C4-2B (cell line): Measurements from ENCODE around the gene KRTAP9-4.
"Not testable (repeated sequence)": the region's sequence is repeated elsewhere in the genome, so short reads cannot be mapped to it uniquely, and the experiment has no call there.

Experiments
- H3K27ac ChIP-seq: fragments of 450-650 bp; 2 replicates; pipeline ENCODE4 v1.5.1; 2017
- CTCF ChIP-seq: fragments of 450-650 bp; conservative IDR thresholded peaks from 2 replicates; pipeline ENCODE4 v1.5.1; 2017; ENCODE audit warnings: mild to moderate bottlenecking
- ZFX ChIP-seq: fragments of 450-650 bp; IDR thresholded peaks from 2 replicates; pipeline ENCODE4 v1.6.1; 2017

KRTAP9-4 gene

DNA sequence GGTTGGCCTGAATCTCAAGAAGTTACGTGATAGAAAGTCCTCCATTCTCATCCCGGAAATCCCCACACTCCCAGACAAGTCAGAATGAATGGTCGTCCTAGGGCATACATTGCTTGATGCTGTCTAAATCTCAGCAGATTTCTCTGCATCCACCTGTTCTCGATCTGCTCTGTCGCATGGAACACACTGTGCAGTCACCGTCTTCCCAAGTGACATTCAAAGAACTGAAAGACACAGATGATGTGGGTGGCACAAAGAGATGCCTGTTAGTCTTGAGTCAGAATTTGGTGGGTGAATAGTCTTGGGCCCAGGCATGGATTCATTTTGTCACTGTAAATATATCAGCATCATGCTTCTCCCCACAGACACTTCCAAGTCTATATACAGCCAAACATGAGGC is 17.8 kb upstream of the KRTAP9-4 start:
- no peak overlapping the region for H3K27ac ChIP-seq
- TF ChIP-seq CTCF (no peak), ZFX (no peak)

DNA sequence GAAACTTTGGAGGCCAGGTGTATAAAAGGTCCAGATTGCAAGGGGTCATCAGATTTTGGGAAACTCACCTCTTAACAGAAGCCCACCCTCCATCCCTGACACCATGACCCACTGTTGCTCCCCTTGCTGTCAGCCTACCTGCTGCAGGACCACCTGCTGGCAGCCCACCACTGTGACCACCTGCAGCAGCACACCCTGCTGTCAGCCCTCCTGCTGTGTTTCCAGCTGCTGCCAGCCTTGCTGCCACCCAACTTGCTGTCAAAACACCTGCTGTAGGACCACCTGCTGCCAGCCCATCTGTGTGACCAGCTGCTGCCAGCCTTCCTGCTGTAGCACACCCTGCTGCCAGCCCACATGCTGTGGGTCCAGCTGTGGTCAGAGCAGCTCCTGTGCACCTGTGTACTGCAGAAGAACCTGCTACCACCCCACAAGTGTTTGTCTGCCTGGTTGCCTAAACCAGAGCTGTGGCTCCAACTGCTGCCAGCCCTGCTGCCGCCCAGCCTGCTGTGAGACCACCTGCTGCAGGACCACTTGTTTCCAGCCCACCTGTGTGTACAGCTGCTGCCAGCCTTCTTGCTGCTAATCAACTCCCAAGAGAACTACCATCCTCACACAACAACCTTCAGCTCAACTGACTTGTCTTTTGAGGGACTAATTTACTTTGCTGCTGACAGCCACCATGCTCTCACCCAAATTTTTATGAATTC is 16.9 kb upstream of the KRTAP9-4 start, which contains the start of gene KRTAP9-3:
TSS of gene KRTAP9-3 (plus strand) at position 51 of the 707 bp plus-strand sequence. CDS start at position 104, 53 bp downstream.
- not testable (repeated sequence) for H3K27ac ChIP-seq

- not testable (repeated sequence) for H3K27ac ChIP-seq
These were observed 12.4 kb upstream of the KRTAP9-4 start for GRCh38 chr17:41237116-41237515.

GRCh38 chr17:41237949-41238437 is 11.5 kb upstream of the KRTAP9-4 start, which contains the start of gene KRTAP9-8:
KRTAP9-8 (plus strand) TSS chr17:41237999; CDS start chr17:41238052, 53 bp downstream.
- not testable (repeated sequence) for H3K27ac ChIP-seq

- not testable (repeated sequence) for H3K27ac ChIP-seq
These were observed 2.3 kb upstream of the KRTAP9-4 start for GRCh38 chr17:41246995-41247787.

GRCh38 chr17:41251261-41251660 is 1.8 kb downstream of the KRTAP9-4 start:
- TF ChIP-seq ZFX, result no peak
- no peak for TF ChIP-seq CTCF
- no peak overlapping the region for H3K27ac ChIP-seq

- TF ChIP-seq CTCF, result no peak
- TF ChIP-seq ZFX, result no peak
- H3K27ac ChIP-seq, result no peak overlapping the region
These were observed 5.4 kb downstream of the KRTAP9-4 start for GRCh38 chr17:41254861-41255260.

- H3K27ac ChIP-seq, result not testable (repeated sequence)
These were observed 6.1 kb downstream of the KRTAP9-4 start, which contains the start of gene KRTAP9-9 for GRCh38 chr17:41255381-41256290. KRTAP9-9 (plus strand) TSS chr17:41255384.

DNA sequence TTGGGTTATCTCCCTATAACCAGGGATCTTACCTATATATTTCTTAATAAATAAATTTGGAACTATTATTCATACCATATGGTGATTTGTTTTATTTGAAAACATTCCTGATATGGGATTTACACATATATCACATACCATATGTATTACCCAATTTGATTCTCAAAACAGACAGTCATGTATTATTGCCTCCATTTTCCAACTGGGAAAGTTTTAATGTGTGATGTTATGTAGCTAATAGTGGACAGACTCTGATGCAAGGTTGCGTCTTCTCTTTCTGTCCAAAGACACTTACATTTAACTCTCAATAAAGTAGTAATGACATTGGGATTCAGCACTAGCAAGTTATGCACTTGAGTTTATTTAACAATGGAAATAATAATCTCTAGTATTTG is 6.8 kb downstream of the KRTAP9-4 start:
- TF ChIP-seq CTCF (no peak), ZFX (no peak)
- H3K27ac ChIP-seq, result no peak overlapping the region
